Measurements from ENCODE around the gene NAPG. TPM values are rescaled to one million over a fixed set of nuclear protein-coding genes. Genes with fewer than 3 reads are reported as not detected.

NAPG gene
- total RNA-seq = 30.6 and 30.7 TPM in 2 replicates

GRCh38 chr18:10525697-10526560 is at the start of gene NAPG:
Gene NAPG (plus strand): TSS chr18:10526027. CDS start chr18:10526103, 76 bp downstream.

Other genes starting within 250 kb of the NAPG start
- gene APCDD1, start 71.4 kb upstream of the NAPG start, total RNA-seq = 9.2 and 26.7 TPM in 2 replicates

All from cardiac atrium fibroblast (primary cell).